Astrocyte (in vitro differentiated cells and primary cell): Measurements from ENCODE around the gene IFI27L1. TPM values are rescaled to one million over a fixed set of nuclear protein-coding genes. Genes with fewer than 3 reads are reported as not detected.
A peak's percentile ranks its signal among the peaks of the same experiment; 100 is the strongest.

Experiments used
- DNase-seq: peaks from one replicate; pipeline ENCODE4 v3.0.0-alpha.2; 2010; ENCODE audit warnings: low read depth
- FAIRE-seq: peaks from 2 replicates; lab custom pipeline; 2011; peaks lifted over from hg19 to GRCh38; lab: Jason Lieb, UNC
- H2AFZ ChIP-seq: 2 replicates; pipeline ENCODE4 v1.6.0; 2012; ENCODE audit warnings: low read depth, low read length, inconsistent platforms
- H3K27ac ChIP-seq: 2 replicates; pipeline ENCODE4 v1.5.1; 2011; ENCODE audit warnings: low read depth, low read length, inconsistent platforms
- H3K27me3 ChIP-seq: 2 replicates; pipeline ENCODE4 v1.6.0; 2011; ENCODE audit warnings: low read length, inconsistent platforms; ENCODE audit not compliant: insufficient read depth
- H3K36me3 ChIP-seq: 2 replicates; pipeline ENCODE4 v1.5.1; 2011; ENCODE audit warnings: low read length, inconsistent platforms; ENCODE audit not compliant: insufficient read depth
- H3K4me1 ChIP-seq: 2 replicates; pipeline ENCODE4 v1.5.1; 2011; ENCODE audit warnings: low read length, inconsistent platforms; ENCODE audit not compliant: insufficient read depth
- H3K4me2 ChIP-seq: 2 replicates; pipeline ENCODE4 v1.6.0; 2012; ENCODE audit warnings: low read length, inconsistent platforms
- H3K4me3 ChIP-seq: 2 replicates; pipeline ENCODE4 v1.5.1; 2011; ENCODE audit warnings: low read depth, mild to moderate bottlenecking, low read length, inconsistent platforms; ENCODE audit not compliant: insufficient read depth
- H3K79me2 ChIP-seq: 2 replicates; pipeline ENCODE4 v1.6.0; 2012; ENCODE audit warnings: mild to moderate bottlenecking, low read length, inconsistent platforms; ENCODE audit not compliant: insufficient read depth
- H3K9ac ChIP-seq: 2 replicates; pipeline ENCODE4 v1.6.0; 2012; ENCODE audit warnings: mild to moderate bottlenecking, low read length, inconsistent platforms
- H3K9me3 ChIP-seq: 2 replicates; pipeline ENCODE4 v1.5.1; 2012; ENCODE audit warnings: low read depth, mild to moderate bottlenecking, low read length, inconsistent platforms; ENCODE audit not compliant: insufficient read depth
- H4K20me1 ChIP-seq: 2 replicates; pipeline ENCODE4 v1.6.0; 2012; ENCODE audit warnings: low read length, inconsistent platforms; ENCODE audit not compliant: insufficient read depth
- H3K27ac Mint-ChIP-seq: one replicate; pipeline ENCODE4 v1.8.0; 2021; ENCODE audit warnings: mild to moderate bottlenecking, mixed read lengths; ENCODE audit not compliant: unreplicated experiment
- H3K27me3 Mint-ChIP-seq: one replicate; pipeline ENCODE4 v1.8.0; 2021; ENCODE audit warnings: low read depth, mixed read lengths; ENCODE audit not compliant: unreplicated experiment
- H3K36me3 Mint-ChIP-seq: one replicate; pipeline ENCODE4 v1.8.0; 2021; ENCODE audit warnings: low read depth, mixed read lengths; ENCODE audit not compliant: unreplicated experiment
- H3K4me1 Mint-ChIP-seq: one replicate; pipeline ENCODE4 v1.8.0; 2021; ENCODE audit warnings: low read depth, mixed read lengths; ENCODE audit not compliant: unreplicated experiment
- H3K4me3 Mint-ChIP-seq: one replicate; pipeline ENCODE4 v1.8.0; 2021; ENCODE audit warnings: mild to moderate bottlenecking, moderate library complexity, mixed read lengths; ENCODE audit not compliant: unreplicated experiment
- H3K9me3 Mint-ChIP-seq: one replicate; pipeline ENCODE4 v1.8.0; 2021; ENCODE audit warnings: mild to moderate bottlenecking, mixed read lengths; ENCODE audit not compliant: unreplicated experiment
- CTCF ChIP-seq: IDR thresholded peaks from 2 replicates; pipeline ENCODE4 v1.5.1; 2011; ENCODE audit warnings: low read depth, mild to moderate bottlenecking, inconsistent platforms, low read length, moderate library complexity; ENCODE audit not compliant: insufficient read depth
- EZH2 ChIP-seq: IDR thresholded peaks from 2 replicates; pipeline ENCODE4 v1.6.1; 2012; ENCODE audit warnings: mild to moderate bottlenecking, low read length, inconsistent platforms; ENCODE audit not compliant: insufficient read depth
- total RNA-seq: library from RNA; stranded (reverse); gene quantifications from 2 replicates; pipeline ENCODE4 v1.2.1, GENCODE V29; 2021

The IFI27L1 gene
- total RNA-seq, 1 donor from 2014 or later = 28.4 TPM

DNA sequence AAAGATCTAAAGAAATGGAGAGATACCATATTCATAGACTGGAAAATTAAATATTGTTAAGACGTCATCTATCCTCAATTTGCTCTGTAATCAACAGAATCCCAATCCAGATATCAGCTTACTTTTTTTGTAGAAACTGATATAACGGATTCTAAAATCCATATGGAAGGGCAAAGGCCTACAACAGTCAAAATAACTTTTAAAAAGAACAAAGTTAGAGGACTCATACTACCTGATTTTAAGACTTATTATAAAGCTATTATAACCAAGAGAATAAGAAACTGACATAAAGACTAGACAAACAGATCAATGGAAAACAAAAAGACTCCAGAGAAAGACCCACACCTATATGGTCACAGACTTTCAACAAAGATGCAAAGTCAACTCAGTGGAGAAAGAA is 6.1 kb upstream of the IFI27L1 start:
- no peak overlapping the region for H3K4me3 Mint-ChIP-seq
- peaks cover 7% of the 10 kb centered on the region for H3K4me1 ChIP-seq

GRCh38 chr14:94077111-94077821 is 3.8 kb upstream of the IFI27L1 start:
- peak overlapping the region; percentile 58 for H3K4me3 Mint-ChIP-seq
- TF ChIP-seq CTCF (no peak), EZH2 (no peak)
- H3K36me3 ChIP-seq = peaks cover 11% of the 10 kb centered on the region
- no peak overlapping the region for H3K9ac ChIP-seq
- peaks cover 41% of the 10 kb centered on the region for H4K20me1 ChIP-seq
- H3K79me2 ChIP-seq = peaks cover 97% of the 10 kb centered on the region
- peaks cover 33% of the 10 kb centered on the region for H3K36me3 Mint-ChIP-seq
- H3K27ac ChIP-seq = no peak overlapping the region
- peaks cover 22% of the 10 kb centered on the region for H3K4me1 Mint-ChIP-seq
- H3K4me1 ChIP-seq = peaks cover 14% of the 10 kb centered on the region
- DNase-seq (no peak), FAIRE-seq (no peak)
- H3K27me3 ChIP-seq = no peaks in the 10 kb centered on the region
- no peaks in the 10 kb centered on the region for H3K27me3 Mint-ChIP-seq
- peaks cover 12% of the 10 kb centered on the region for H3K9me3 Mint-ChIP-seq
- no peak overlapping the region for H3K27ac Mint-ChIP-seq
- peak overlapping the region; percentile 43 for H3K4me2 ChIP-seq
- H2AFZ ChIP-seq = no peak overlapping the region
- no peaks in the 10 kb centered on the region for H3K9me3 ChIP-seq
- H3K4me3 ChIP-seq = no peak overlapping the region

More for the DNA sequence above, 6.1 kb upstream of the IFI27L1 start:
- H3K36me3 Mint-ChIP-seq = peaks cover 48% of the 10 kb centered on the region
- H3K4me1 Mint-ChIP-seq = peaks cover 22% of the 10 kb centered on the region
- no peak for TF ChIP-seq CTCF
- no peak for TF ChIP-seq EZH2
- FAIRE-seq (no peak), DNase-seq (no peak)
- H3K27ac ChIP-seq = no peak overlapping the region
- no peak overlapping the region for H3K4me2 ChIP-seq
- H2AFZ ChIP-seq = no peak overlapping the region
- no peaks in the 10 kb centered on the region for H3K27me3 Mint-ChIP-seq
- H4K20me1 ChIP-seq = peaks cover 44% of the 10 kb centered on the region
- H3K4me3 ChIP-seq = no peak overlapping the region
- peaks cover 100% of the 10 kb centered on the region for H3K79me2 ChIP-seq
- H3K9me3 ChIP-seq = no peaks in the 10 kb centered on the region
- no peaks in the 10 kb centered on the region for H3K27me3 ChIP-seq
- H3K9ac ChIP-seq = no peak overlapping the region
- no peak overlapping the region for H3K27ac Mint-ChIP-seq
- H3K36me3 ChIP-seq = peaks cover 11% of the 10 kb centered on the region
- peaks cover 24% of the 10 kb centered on the region for H3K9me3 Mint-ChIP-seq

DNA sequence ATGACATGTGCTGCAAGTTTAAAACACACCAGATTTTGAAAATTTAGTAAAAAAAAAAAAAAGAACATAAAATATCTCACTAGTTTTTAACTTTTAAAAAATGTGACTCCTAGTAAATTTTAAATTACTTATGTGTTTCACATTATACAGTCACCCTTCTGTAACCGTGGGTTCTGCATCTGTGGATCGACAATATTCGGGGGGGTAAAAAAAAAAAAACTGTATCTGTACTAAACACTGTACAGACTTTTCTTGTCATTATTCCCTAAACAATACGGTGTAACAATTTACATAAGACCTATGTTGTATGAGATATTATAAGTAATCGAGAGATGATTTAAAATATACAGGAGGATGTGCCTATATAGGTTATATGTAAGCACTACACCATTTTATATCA is 3.3 kb upstream of the IFI27L1 start:
- no peak overlapping the region for H2AFZ ChIP-seq
- H3K27me3 Mint-ChIP-seq = no peaks in the 10 kb centered on the region
- no peak for FAIRE-seq
- no peak for DNase-seq
- H3K4me2 ChIP-seq = peak overlapping the region; percentile 97
- peaks cover 22% of the 10 kb centered on the region for H3K4me1 Mint-ChIP-seq
- peaks cover 11% of the 10 kb centered on the region for H3K36me3 ChIP-seq
- no peak for TF ChIP-seq EZH2
- TF ChIP-seq CTCF = no peak
- H3K36me3 Mint-ChIP-seq = peaks cover 30% of the 10 kb centered on the region
- H3K9ac ChIP-seq = no peak overlapping the region
- no peaks in the 10 kb centered on the region for H3K9me3 ChIP-seq
- peaks cover 36% of the 10 kb centered on the region for H4K20me1 ChIP-seq
- H3K27ac Mint-ChIP-seq = no peak overlapping the region
- no peak overlapping the region for H3K27ac ChIP-seq
- H3K27me3 ChIP-seq = no peaks in the 10 kb centered on the region
- peaks cover 14% of the 10 kb centered on the region for H3K4me1 ChIP-seq
- peak overlapping the region; percentile 58 for H3K4me3 Mint-ChIP-seq
- H3K9me3 Mint-ChIP-seq = peaks cover 10% of the 10 kb centered on the region
- H3K79me2 ChIP-seq = peaks cover 96% of the 10 kb centered on the region
- H3K4me3 ChIP-seq = no peak overlapping the region
